GM21576 (cell line): Measurements from ENCODE around the gene SIK2.
"Not testable (repeated sequence)": the region's sequence is repeated elsewhere in the genome, so short reads cannot be mapped to it uniquely, and the experiment has no call there.

Experiments used
- ATAC-seq: cut with Tn5 transposase; IDR thresholded peaks from one replicate; pipeline ENCODE4 v1.9.1; 2021; ENCODE audit warnings: mild to moderate bottlenecking, moderate library complexity; ENCODE audit not compliant: unreplicated experiment

SIK2 gene

GRCh38 chr11:111748035-111748804 lies 146.0 kb downstream of the SIK2 start:
- no peak for ATAC-seq

GRCh38 chr11:111749646-111750045 lies 147.4 kb downstream of the SIK2 start:
- ATAC-seq: no peak

GRCh38 chr11:111756097-111756496 lies 153.8 kb downstream of the SIK2 start:
- no peak for ATAC-seq

- no peak for ATAC-seq
These were observed 157.1 kb downstream of the SIK2 start for GRCh38 chr11:111759376-111759775.

GRCh38 chr11:111759778-111760407 lies 157.6 kb downstream of the SIK2 start:
- ATAC-seq: no peak

GRCh38 chr11:111761036-111761435 lies 158.8 kb downstream of the SIK2 start:
- no peak for ATAC-seq

GRCh38 chr11:111762526-111762925 lies 160.3 kb downstream of the SIK2 start:
- ATAC-seq: no peak

- ATAC-seq: no peak
These were observed 160.9 kb downstream of the SIK2 start for GRCh38 chr11:111762981-111763643.

- ATAC-seq: no peak
These were observed 162.4 kb downstream of the SIK2 start for GRCh38 chr11:111764621-111765020.

- peak; percentile 31 for ATAC-seq
These were observed 163.2 kb downstream of the SIK2 start for GRCh38 chr11:111765320-111765983.

- ATAC-seq: peak; percentile 89
These were observed 164.0 kb downstream of the SIK2 start, which contains the start of gene PPP2R1B for GRCh38 chr11:111765984-111766833. Gene PPP2R1B, minus strand, starts transcription at chr11:111766389. Its CDS starts 28 bp downstream, at chr11:111766361.

- ATAC-seq: peak; percentile 13
These were observed 164.5 kb downstream of the SIK2 start for GRCh38 chr11:111766834-111767142.

GRCh38 chr11:111770581-111771134 lies 168.4 kb downstream of the SIK2 start:
- no peak for ATAC-seq

- ATAC-seq: not testable (repeated sequence)
These were observed 169.0 kb downstream of the SIK2 start for GRCh38 chr11:111771205-111771604.

GRCh38 chr11:111772535-111772934 lies 170.3 kb downstream of the SIK2 start:
- ATAC-seq: no peak

GRCh38 chr11:111774955-111775710 lies 172.9 kb downstream of the SIK2 start:
- ATAC-seq: no peak

- peak; percentile 98 for ATAC-seq
These were observed 174.3 kb downstream of the SIK2 start for GRCh38 chr11:111776398-111777093.

GRCh38 chr11:111777094-111778046 lies 175.1 kb downstream of the SIK2 start:
- ATAC-seq: peak; percentile 48
